Measurements from ENCODE around the gene RAD51B. TPM values are rescaled to one million over a fixed set of nuclear protein-coding genes. Genes with fewer than 3 reads are reported as not detected.

RAD51B gene
- total RNA-seq, 1 experiment from 2014 or later = 29.9 TPM

DNA sequence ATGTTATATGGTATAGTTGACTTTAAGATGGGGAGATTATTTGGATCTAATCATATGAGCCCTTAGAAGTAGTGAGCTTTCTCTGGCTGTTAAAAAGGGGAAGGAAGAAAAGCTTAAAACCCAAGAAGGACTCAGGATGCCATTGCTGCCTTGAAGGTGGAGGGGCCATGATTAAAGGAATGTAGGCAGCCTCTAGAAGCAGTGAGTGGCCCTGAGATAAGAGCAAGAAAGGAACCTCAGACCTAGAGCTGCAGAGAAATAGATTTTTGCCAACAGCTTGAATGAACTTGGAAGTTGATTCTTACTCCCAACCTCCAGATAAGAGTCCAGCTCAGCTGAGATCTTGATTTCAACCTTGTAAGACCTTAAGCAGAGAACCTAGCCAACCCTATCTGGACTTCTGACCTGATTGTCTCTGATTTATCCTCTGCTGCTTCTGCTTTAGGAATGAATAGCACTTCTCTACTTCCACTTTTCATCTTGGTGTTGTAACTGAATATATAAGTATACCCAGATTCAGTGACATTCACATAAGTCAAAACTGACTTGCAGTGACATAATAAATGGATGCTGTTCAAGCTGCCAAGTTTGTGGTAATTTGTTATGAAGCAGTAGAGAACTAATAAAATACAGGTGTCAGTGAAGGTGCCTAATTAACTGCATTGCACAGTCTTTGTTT, 33.5 kb downstream of the RAD51B start:
- no peaks in the 10 kb centered on the region for H3K9me2 ChIP-seq (ENCODE audit: insufficient read depth)
- H3K4me2 ChIP-seq = no peak overlapping the region
- H3F3A ChIP-seq (ENCODE audit: insufficient read depth, low read depth) = no peaks in the 10 kb centered on the region
- no peaks in the 10 kb centered on the region for H4K20me1 ChIP-seq (ENCODE audit: insufficient read depth)
- H3K79me2 ChIP-seq (ENCODE audit: low read depth) = no peaks in the 10 kb centered on the region
- H3K4me3 ChIP-seq = no peak overlapping the region
- no TSS peak for BruUV-seq (replicated peaks)
- H3K27ac ChIP-seq = no peak overlapping the region
- no peak for DNase-seq
- intact Hi-C loops (cut with micrococcal nuclease; ENCODE audit: unreplicated experiment) = no loop called here
- no peaks in the 10 kb centered on the region for H3K4me1 ChIP-seq (replicated peaks; ENCODE audit: insufficient read depth)
- H2AFZ ChIP-seq = no peak overlapping the region
- ChIA-PET POLR2A (ENCODE audit: unreplicated experiment) (no interaction called here), CTCF (no interaction called here)
- H3K36me3 ChIP-seq (ENCODE audit: low read depth) = no peaks in the 10 kb centered on the region
- no peaks in the 10 kb centered on the region for H3K27me3 ChIP-seq (ENCODE audit: insufficient read depth, low read depth)
- TF ChIP-seq, protein P1, sequence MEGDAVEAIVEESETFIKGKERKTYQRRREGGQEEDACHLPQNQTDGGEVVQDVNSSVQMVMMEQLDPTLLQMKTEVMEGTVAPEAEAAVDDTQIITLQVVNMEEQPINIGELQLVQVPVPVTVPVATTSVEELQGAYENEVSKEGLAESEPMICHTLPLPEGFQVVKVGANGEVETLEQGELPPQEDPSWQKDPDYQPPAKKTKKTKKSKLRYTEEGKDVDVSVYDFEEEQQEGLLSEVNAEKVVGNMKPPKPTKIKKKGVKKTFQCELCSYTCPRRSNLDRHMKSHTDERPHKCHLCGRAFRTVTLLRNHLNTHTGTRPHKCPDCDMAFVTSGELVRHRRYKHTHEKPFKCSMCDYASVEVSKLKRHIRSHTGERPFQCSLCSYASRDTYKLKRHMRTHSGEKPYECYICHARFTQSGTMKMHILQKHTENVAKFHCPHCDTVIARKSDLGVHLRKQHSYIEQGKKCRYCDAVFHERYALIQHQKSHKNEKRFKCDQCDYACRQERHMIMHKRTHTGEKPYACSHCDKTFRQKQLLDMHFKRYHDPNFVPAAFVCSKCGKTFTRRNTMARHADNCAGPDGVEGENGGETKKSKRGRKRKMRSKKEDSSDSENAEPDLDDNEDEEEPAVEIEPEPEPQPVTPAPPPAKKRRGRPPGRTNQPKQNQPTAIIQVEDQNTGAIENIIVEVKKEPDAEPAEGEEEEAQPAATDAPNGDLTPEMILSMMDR (conservative IDR thresholded peaks at IDR 0.05) = no peak
- TF ChIP-seq EZH2 (IDR thresholded peaks at IDR 0.05; ENCODE audit: low read depth) = no peak
- no peaks in the 10 kb centered on the region for H3K9me3 ChIP-seq (ENCODE audit: insufficient read depth, low read depth)

DNA sequence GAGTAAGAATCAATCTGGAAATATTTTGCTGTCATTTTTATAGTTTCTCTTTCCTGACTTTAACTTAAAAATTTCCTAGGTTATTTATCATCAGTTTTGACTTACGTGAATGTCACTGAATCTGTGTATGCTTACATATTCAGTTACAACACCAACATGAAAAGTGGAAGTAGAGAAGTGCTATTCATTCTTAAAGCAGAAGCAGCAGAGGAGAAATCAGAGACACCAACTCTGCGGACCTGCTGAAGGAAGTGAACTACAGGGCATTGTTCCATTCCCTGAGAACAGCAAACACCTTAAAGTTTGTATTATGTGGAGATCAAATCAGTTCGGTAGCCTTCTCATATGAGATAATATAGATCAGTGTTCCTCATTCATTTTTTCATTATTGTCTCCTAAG, 34.1 kb downstream of the RAD51B start:
- H3K4me2 ChIP-seq = no peak overlapping the region
- POLR2A ChIA-PET (ENCODE audit: unreplicated experiment) = no interaction called here
- no peak overlapping the region for H3K27ac ChIP-seq
- H3K27me3 ChIP-seq (ENCODE audit: insufficient read depth, low read depth) = no peaks in the 10 kb centered on the region
- intact Hi-C loops (cut with micrococcal nuclease; ENCODE audit: unreplicated experiment) = no loop called here
- no peak for DNase-seq
- no peaks in the 10 kb centered on the region for H3K9me3 ChIP-seq (ENCODE audit: insufficient read depth, low read depth)
- no peak overlapping the region for H3K4me3 ChIP-seq
- no peaks in the 10 kb centered on the region for H3K36me3 ChIP-seq (ENCODE audit: low read depth)
- H3K4me1 ChIP-seq (replicated peaks; ENCODE audit: insufficient read depth) = no peaks in the 10 kb centered on the region
- H2AFZ ChIP-seq = no peak overlapping the region
- no peaks in the 10 kb centered on the region for H4K20me1 ChIP-seq (ENCODE audit: insufficient read depth)
- no peak for TF ChIP-seq EZH2 (IDR thresholded peaks at IDR 0.05; ENCODE audit: low read depth)
- TF ChIP-seq, protein P1 (conservative IDR thresholded peaks at IDR 0.05) = no peak
- no peaks in the 10 kb centered on the region for H3K9me2 ChIP-seq (ENCODE audit: insufficient read depth)
- no TSS peak for BruUV-seq (replicated peaks)
- H3F3A ChIP-seq (ENCODE audit: insufficient read depth, low read depth) = no peaks in the 10 kb centered on the region
- CTCF ChIA-PET = no interaction called here
- no peaks in the 10 kb centered on the region for H3K79me2 ChIP-seq (ENCODE audit: low read depth)

DNA sequence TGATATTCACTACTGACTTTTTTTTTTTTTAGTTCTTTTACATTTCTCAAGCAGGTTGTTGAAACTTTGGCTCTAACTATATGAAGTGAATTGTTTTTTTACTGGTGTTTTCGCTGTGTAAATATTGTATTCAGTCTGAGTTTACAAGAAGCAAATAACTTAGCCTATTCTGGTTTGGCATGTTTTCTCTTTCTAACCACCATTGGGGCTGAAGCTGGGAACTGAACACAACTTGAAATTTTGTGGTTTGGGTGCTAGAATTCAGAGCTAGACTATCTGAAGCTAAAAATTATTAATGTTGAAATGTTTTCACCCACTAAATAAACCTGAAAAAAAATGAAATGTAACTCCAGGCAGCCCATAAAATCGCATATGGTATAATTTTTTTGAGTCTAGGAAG, 37.2 kb downstream of the RAD51B start:
- ChIA-PET POLR2A (ENCODE audit: unreplicated experiment) (no interaction called here), CTCF (no interaction called here)
- Histone ChIP-seq H3K4me1 (replicated peaks; ENCODE audit: insufficient read depth) (no peaks in the 10 kb centered on the region), H3K4me3 (no peak overlapping the region), H3K79me2 (ENCODE audit: low read depth) (no peaks in the 10 kb centered on the region), H3F3A (ENCODE audit: insufficient read depth, low read depth) (no peaks in the 10 kb centered on the region), H3K9me3 (ENCODE audit: insufficient read depth, low read depth) (no peaks in the 10 kb centered on the region), H2AFZ (no peak overlapping the region), H3K36me3 (ENCODE audit: low read depth) (no peaks in the 10 kb centered on the region), H3K9me2 (ENCODE audit: insufficient read depth) (no peaks in the 10 kb centered on the region), H3K27ac (no peak overlapping the region), H3K4me2 (no peak overlapping the region), H3K27me3 (ENCODE audit: insufficient read depth, low read depth) (no peaks in the 10 kb centered on the region), H4K20me1 (ENCODE audit: insufficient read depth) (no peaks in the 10 kb centered on the region)
- TF ChIP-seq EZH2 (IDR thresholded peaks at IDR 0.05; ENCODE audit: low read depth) = no peak
- TF ChIP-seq, protein P1 (conservative IDR thresholded peaks at IDR 0.05) = no peak
- intact Hi-C loops (cut with micrococcal nuclease; ENCODE audit: unreplicated experiment) = no loop called here
- no peak for DNase-seq
- no TSS peak for BruUV-seq (replicated peaks)
